GM12864 (cell line): ENCODE measurements around the gene PRKACB.

Experiments
- DNase-seq: peaks from one replicate; pipeline ENCODE4 v3.0.0-alpha.2; 2011; ENCODE audit warnings: low read depth
- H3K4me3 ChIP-seq: 2 replicates; pipeline ENCODE4 v1.5.1; 2011; ENCODE audit warnings: mild to moderate bottlenecking, low read depth, low read length, control low read depth
- CTCF ChIP-seq: IDR thresholded peaks from 2 replicates; pipeline ENCODE4 v1.5.1; 2011; ENCODE audit warnings: low read depth, mild to moderate bottlenecking, moderate library complexity, low read length, control low read depth, inconsistent platforms; ENCODE audit errors: missing control alignments

The PRKACB gene

GRCh38 chr1:84165601-84166000, 21.5 kb downstream of the PRKACB start:
- no peak overlapping the region for H3K4me3 ChIP-seq
- no peak for DNase-seq

GRCh38 chr1:84166797-84167196, 22.7 kb downstream of the PRKACB start:
- DNase-seq = no peak
- no peak overlapping the region for H3K4me3 ChIP-seq
- no peak for TF ChIP-seq CTCF

More at GRCh38 chr1:84165601-84166000, 21.5 kb downstream of the PRKACB start:
- TF ChIP-seq CTCF = no peak

GRCh38 chr1:84168783-84169182, 24.7 kb downstream of the PRKACB start:
- H3K4me3 ChIP-seq = no peak overlapping the region
- TF ChIP-seq CTCF = no peak
- no peak for DNase-seq

- no peak for DNase-seq
- no peak for TF ChIP-seq CTCF
- H3K4me3 ChIP-seq = no peak overlapping the region
These were observed 26.1 kb downstream of the PRKACB start for GRCh38 chr1:84170171-84170570.

GRCh38 chr1:84171481-84171880, 27.4 kb downstream of the PRKACB start:
- no peak for TF ChIP-seq CTCF
- H3K4me3 ChIP-seq = no peak overlapping the region
- DNase-seq = no peak

GRCh38 chr1:84174051-84174556, 30.0 kb downstream of the PRKACB start:
- H3K4me3 ChIP-seq = no peak overlapping the region
- TF ChIP-seq CTCF = no peak
- DNase-seq = no peak

- no peak overlapping the region for H3K4me3 ChIP-seq
- TF ChIP-seq CTCF = no peak
- no peak for DNase-seq
These were observed 37.4 kb downstream of the PRKACB start for GRCh38 chr1:84181350-84182005.
